Keratinocyte (primary cell): ENCODE data around the gene NBEA. TPM values are rescaled to one million over a fixed set of nuclear protein-coding genes. Genes with fewer than 3 reads are reported as not detected.

Experiments used
- DNase-seq: peaks from one replicate; pipeline ENCODE4 v3.0.0-alpha.2; 2011; ENCODE audit warnings: low read depth, missing footprints, low spot score
- FAIRE-seq: peaks from 2 replicates; lab custom pipeline; 2011; peaks lifted over from hg19 to GRCh38; lab: Jason Lieb, UNC
- H2AFZ ChIP-seq: 2 replicates; pipeline ENCODE4 v1.6.0; 2012; ENCODE audit warnings: low read length, control low read depth, inconsistent platforms; ENCODE audit not compliant: control insufficient read depth
- H3K27ac ChIP-seq: 2 replicates; pipeline ENCODE4 v1.5.1; 2011; ENCODE audit warnings: low read length; ENCODE audit not compliant: control insufficient read depth, insufficient read depth
- H3K27me3 ChIP-seq: 3 replicates; pipeline ENCODE4 v1.6.0; 2011; ENCODE audit warnings: low read length; ENCODE audit not compliant: control insufficient read depth, insufficient read depth; ENCODE audit errors: extremely low read depth
- H3K36me3 ChIP-seq, 2 experiments: 2 replicates in 1 of 2; 3 replicates in 1 of 2; pipeline ENCODE4 v1.5.1; 2011; ENCODE audit warnings: low read length in 2 of 2, mild to moderate bottlenecking in 1 of 2; ENCODE audit not compliant: control insufficient read depth in 2 of 2, insufficient read depth in 2 of 2; ENCODE audit errors: extremely low read depth in 1 of 2
- H3K4me1 ChIP-seq: 3 replicates; pipeline ENCODE4 v1.5.1; 2011; ENCODE audit warnings: low read length; ENCODE audit not compliant: control insufficient read depth, insufficient read depth; ENCODE audit errors: extremely low read depth
- H3K4me2 ChIP-seq: 3 replicates; pipeline ENCODE4 v1.6.0; 2011; ENCODE audit warnings: low read depth, low read length; ENCODE audit not compliant: control insufficient read depth, insufficient read depth; ENCODE audit errors: extremely low read depth
- H3K4me3 ChIP-seq, 3 experiments: fragments of 200-600 bp in 1 of 3; sonication (generic) in 1 of 3; 2 replicates in 2 of 3; 3 replicates in 1 of 3; pipeline ENCODE4 v1.5.1; 2011 to 2016; ENCODE audit warnings: low read length in 3 of 3, mild to moderate bottlenecking in 3 of 3, control low read depth in 2 of 3, inconsistent platforms in 1 of 3, low read depth in 1 of 3, mixed read lengths in 1 of 3, mixed run types in 1 of 3, moderate library complexity in 1 of 3; ENCODE audit not compliant: control insufficient read depth in 2 of 3, insufficient read depth in 2 of 3; ENCODE audit errors: extremely low read depth in 1 of 3
- H3K79me2 ChIP-seq: 2 replicates; pipeline ENCODE4 v1.6.0; 2012; ENCODE audit warnings: low read length; ENCODE audit not compliant: control insufficient read depth, insufficient read depth
- H3K9ac ChIP-seq: 3 replicates; pipeline ENCODE4 v1.6.0; 2011; ENCODE audit warnings: low read length; ENCODE audit not compliant: control insufficient read depth, insufficient read depth; ENCODE audit errors: extremely low read depth
- H3K9me1 ChIP-seq: 3 replicates; pipeline ENCODE4 v1.6.0; 2011; ENCODE audit warnings: low read length; ENCODE audit not compliant: control insufficient read depth, insufficient read depth; ENCODE audit errors: extremely low read depth
- H3K9me3 ChIP-seq: 2 replicates; pipeline ENCODE4 v1.5.1; 2012; ENCODE audit warnings: low read depth, low read length; ENCODE audit not compliant: control insufficient read depth
- H4K20me1 ChIP-seq: 3 replicates; pipeline ENCODE4 v1.6.0; 2011; ENCODE audit warnings: low read length; ENCODE audit not compliant: control insufficient read depth, insufficient read depth; ENCODE audit errors: extremely low read depth
- CTCF ChIP-seq, 3 experiments: IDR thresholded peaks in 1 of 3; conservative IDR thresholded peaks in 1 of 3; optimal IDR thresholded peaks in 1 of 3; 2 replicates in 2 of 3; 3 replicates in 1 of 3; pipeline versions ENCODE3 to v1.5.1; 2011; ENCODE audit warnings: low read length in 3 of 3, mild to moderate bottlenecking in 3 of 3, moderate library complexity in 2 of 3, control low read depth in 1 of 3, inconsistent platforms in 1 of 3; ENCODE audit not compliant: insufficient read depth in 2 of 3; ENCODE audit errors: extremely low read depth in 1 of 3
- EZH2 ChIP-seq: IDR thresholded peaks from one replicate; pipeline ENCODE4 v1.6.1; 2012; ENCODE audit warnings: inconsistent platforms, mild to moderate bottlenecking, low read length, moderate library complexity
- dilution Hi-C: fragments of 300-500 bp; cut with MboI; formaldehyde crosslinking; loops from one replicate; pipeline ENCODE4 v1.7.0; 2020; ENCODE audit warnings: low sequenced_read_pairs; ENCODE audit not compliant: extremely low pct_ligation_motif_present
- polyA plus RNA-seq, 5 experiments: library from polyadenylated mRNA; depleted of rRNA in 3 of 5; stranded (reverse) in 3 of 5; stranded (forward) in 1 of 5; unstranded in 1 of 5; fragments of >200 nt; gene quantifications; 1 replicate in 1 of 5; 2 replicates in 3 of 5; 3 replicates in 1 of 5; pipeline versions ENCODE4 v1.2.1 to v1.2.3, GENCODE V29; 2011 to 2012; ENCODE audit warnings: missing spikeins in 2 of 5, low read depth in 1 of 5, low replicate concordance in 1 of 5

NBEA gene
- polyA plus RNA-seq, 1 donor (not counting 4 experiments of a cell fraction or from before 2014, with no cell fraction given): 0.05 TPM

GRCh38 chr13:34943436-34944273 is 1.6 kb downstream of the NBEA start:
- H2AFZ ChIP-seq: no peak overlapping the region
- H3K27ac ChIP-seq: no peak overlapping the region
- no peaks in the 10 kb centered on the region for H3K9me1 ChIP-seq

GRCh38 chr13:34944274-34944634 is 2.2 kb downstream of the NBEA start:
- H3K4me1 ChIP-seq: no peaks in the 10 kb centered on the region
- FAIRE-seq: no peak
- peaks cover 20% of the 10 kb centered on the region for H3K27me3 ChIP-seq
- no peak overlapping the region for H2AFZ ChIP-seq
- no peak overlapping the region for H3K4me2 ChIP-seq
- H3K9ac ChIP-seq: no peak overlapping the region
- H3K27ac ChIP-seq: no peak overlapping the region
- dilution Hi-C loops: no loop called here
- H3K9me1 ChIP-seq: no peaks in the 10 kb centered on the region
- H3K9me3 ChIP-seq: no peaks in the 10 kb centered on the region
- TF ChIP-seq EZH2: no peak
- TF ChIP-seq CTCF (optimal IDR thresholded peaks at IDR 0.05 in 1 of 3, IDR thresholded peaks at IDR 0.05 in 1 of 3, conservative IDR thresholded peaks at IDR 0.05 in 1 of 3; ENCODE audit: extremely low read depth in 1 of 3, insufficient read depth in 2 of 3, low read length in 3 of 3): no peak
- DNase-seq: no peak
- no peak overlapping the region for H3K4me3 ChIP-seq
- no peaks in the 10 kb centered on the region for H3K36me3 ChIP-seq
- H4K20me1 ChIP-seq: no peaks in the 10 kb centered on the region
- H3K79me2 ChIP-seq: no peaks in the 10 kb centered on the region

More at GRCh38 chr13:34943436-34944273, 1.6 kb downstream of the NBEA start:
- Histone ChIP-seq H4K20me1 (no peaks in the 10 kb centered on the region), H3K79me2 (no peaks in the 10 kb centered on the region), H3K4me3 (no peak overlapping the region), H3K36me3 (no peaks in the 10 kb centered on the region), H3K4me1 (no peaks in the 10 kb centered on the region), H3K9ac (no peak overlapping the region), H3K4me2 (no peak overlapping the region), H3K9me3 (no peaks in the 10 kb centered on the region), H3K27me3 (peaks cover 20% of the 10 kb centered on the region)
- dilution Hi-C loops: no loop called here
- peak; percentile 65 for TF ChIP-seq EZH2
- no peak for TF ChIP-seq CTCF (optimal IDR thresholded peaks at IDR 0.05 in 1 of 3, IDR thresholded peaks at IDR 0.05 in 1 of 3, conservative IDR thresholded peaks at IDR 0.05 in 1 of 3; ENCODE audit: extremely low read depth in 1 of 3, insufficient read depth in 2 of 3, low read length in 3 of 3)
- FAIRE-seq (no peak), DNase-seq (no peak)
